Karpas-422 (cell line): ENCODE results near the gene STARD9. TPM values are rescaled to one million over a fixed set of nuclear protein-coding genes. Genes with fewer than 3 reads are reported as not detected.

ENCODE experiments used
- DNase-seq: peaks from one replicate; pipeline ENCODE4 v3.0.0-alpha.2; 2015
- H2AFZ ChIP-seq: fragments of 200-600 bp; sonication (generic); 2 replicates; pipeline ENCODE4 v1.6.1; 2014; ENCODE audit warnings: antibody characterized with exemption, low read length, mixed read lengths
- H3K27ac ChIP-seq: fragments of 200-600 bp; sonication (generic); 2 replicates; pipeline ENCODE4 v1.5.1; 2014; ENCODE audit warnings: mild to moderate bottlenecking, low read length, moderate library complexity
- H3K27me3 ChIP-seq: fragments of 200-600 bp; sonication (generic); 2 replicates; pipeline ENCODE4 v1.6.1; 2014; ENCODE audit warnings: low read length, mixed read lengths
- H3K36me3 ChIP-seq: fragments of 200-600 bp; sonication (generic); 2 replicates; pipeline ENCODE4 v1.6.1; 2014; ENCODE audit warnings: low read length, mixed read lengths; ENCODE audit not compliant: insufficient read depth
- H3K4me1 ChIP-seq: fragments of 200-600 bp; sonication (generic); 2 replicates; pipeline ENCODE4 v1.6.1; 2014; ENCODE audit warnings: mild to moderate bottlenecking, low read length, mixed read lengths
- H3K4me2 ChIP-seq: fragments of 200-600 bp; sonication (generic); 2 replicates; pipeline ENCODE4 v1.6.1; 2014; ENCODE audit warnings: low read length, low read depth, mild to moderate bottlenecking; ENCODE audit not compliant: poor library complexity, severe bottlenecking
- H3K4me3 ChIP-seq: fragments of 200-600 bp; sonication (generic); 2 replicates; pipeline ENCODE4 v1.5.1; 2014; ENCODE audit warnings: mild to moderate bottlenecking, antibody characterized with exemption, low read length, mixed read lengths
- H3K79me2 ChIP-seq: fragments of 200-600 bp; sonication (generic); 2 replicates; pipeline ENCODE4 v1.6.1; 2014; ENCODE audit warnings: mild to moderate bottlenecking, low read length, mixed read lengths
- H3K9ac ChIP-seq: fragments of 200-600 bp; sonication (generic); 2 replicates; pipeline ENCODE4 v1.6.0; 2014; ENCODE audit warnings: low read length
- H3K9me2 ChIP-seq: fragments of 200-600 bp; sonication (generic), shearing (Covaris generic); replicated peaks from 2 replicates; pipeline ENCODE4 v1.6.0; 2014; ENCODE audit warnings: mild to moderate bottlenecking, low read length, moderate library complexity; ENCODE audit not compliant: insufficient read depth
- H3K9me3 ChIP-seq: fragments of 300-700, 200-600 bp; sonication (generic); 2 replicates; pipeline ENCODE4 v1.6.1; 2014; ENCODE audit warnings: low read length, mixed read lengths
- H4K20me1 ChIP-seq: fragments of 200-600 bp; sonication (generic); 2 replicates; pipeline ENCODE4 v1.6.1; 2014; ENCODE audit warnings: mild to moderate bottlenecking, antibody characterized with exemption, low read length, low read depth; ENCODE audit not compliant: insufficient read depth
- total RNA-seq: library from RNA; depleted of rRNA; stranded (reverse); fragments of >200 nt; shearing (Covaris generic); gene quantifications from 2 replicates; pipeline ENCODE4 v1.2.3, GENCODE V29; 2014; ENCODE audit warnings: low replicate concordance

Gene STARD9
- total RNA-seq, 1 experiment from 2014 or later = 0.37 TPM

GRCh38 chr15:42704492-42704926 lies 129.1 kb downstream of the STARD9 start:
- H3K4me3 ChIP-seq = no peak overlapping the region
- no peaks in the 10 kb centered on the region for H3K36me3 ChIP-seq
- H3K4me1 ChIP-seq = peaks cover 3% of the 10 kb centered on the region
- H3K4me2 ChIP-seq = peak overlapping the region; percentile 37
- no peaks in the 10 kb centered on the region for H3K9me3 ChIP-seq
- H3K27me3 ChIP-seq = no peaks in the 10 kb centered on the region
- no peaks in the 10 kb centered on the region for H3K79me2 ChIP-seq
- H3K9me2 ChIP-seq = no peaks in the 10 kb centered on the region
- H3K27ac ChIP-seq = no peak overlapping the region
- no peaks in the 10 kb centered on the region for H4K20me1 ChIP-seq
- H2AFZ ChIP-seq = no peak overlapping the region; the same call in 1 of the 2 replicates
- no peak overlapping the region for H3K9ac ChIP-seq
- peak; percentile 92 for DNase-seq

DNA sequence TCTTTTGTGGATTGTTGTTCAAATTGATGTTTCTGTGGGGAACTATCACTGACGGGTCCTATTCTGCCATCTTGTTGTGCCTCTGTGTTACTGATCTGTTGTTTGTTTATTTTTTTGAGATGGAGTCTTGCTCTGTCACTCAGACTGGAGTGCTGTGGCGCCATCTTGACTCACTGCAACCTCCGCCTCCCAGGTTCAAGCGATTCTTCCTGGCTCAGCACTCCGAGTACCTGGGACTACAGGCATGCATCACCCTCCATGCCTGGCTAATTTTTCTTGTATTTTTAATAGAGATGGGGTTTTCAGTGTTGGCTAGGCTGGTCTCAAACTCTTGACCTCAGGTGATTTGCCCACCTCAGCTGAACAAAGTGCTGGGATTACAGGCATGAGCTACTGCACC lies 129.9 kb downstream of the STARD9 start:
- Histone ChIP-seq H3K36me3 (no peaks in the 10 kb centered on the region), H3K79me2 (no peaks in the 10 kb centered on the region), H2AFZ (no peak overlapping the region), H4K20me1 (no peaks in the 10 kb centered on the region), H3K4me2 (no peak overlapping the region), H3K9me2 (no peaks in the 10 kb centered on the region), H3K9me3 (no peaks in the 10 kb centered on the region), H3K4me1 (peaks cover 3% of the 10 kb centered on the region), H3K27me3 (no peaks in the 10 kb centered on the region), H3K27ac (no peak overlapping the region), H3K9ac (no peak overlapping the region), H3K4me3 (no peak overlapping the region)
- DNase-seq = no peak

DNA sequence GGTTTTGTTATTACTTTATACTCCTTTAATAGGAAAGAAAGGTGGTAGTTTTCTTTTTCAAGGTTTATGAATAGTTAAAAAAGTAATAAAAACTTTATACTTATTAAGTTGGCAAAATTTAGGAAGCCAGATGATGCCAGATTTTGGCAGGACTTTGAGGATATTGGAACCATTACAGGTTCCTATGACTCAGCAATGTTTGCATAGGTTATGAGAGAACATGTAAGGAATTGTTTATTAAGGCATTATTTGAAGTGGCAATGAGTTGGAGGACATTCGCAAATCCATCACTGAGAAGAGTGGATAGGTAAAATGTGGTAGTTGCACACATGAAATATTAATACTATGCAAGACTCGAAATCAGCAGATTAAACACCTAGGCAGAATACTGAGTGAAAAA lies 131.7 kb downstream of the STARD9 start:
- Histone ChIP-seq H3K79me2 (no peaks in the 10 kb centered on the region), H3K4me1 (peaks cover 3% of the 10 kb centered on the region), H4K20me1 (no peaks in the 10 kb centered on the region), H3K9ac (no peak overlapping the region), H2AFZ (no peak overlapping the region), H3K4me3 (no peak overlapping the region), H3K9me2 (no peaks in the 10 kb centered on the region), H3K36me3 (no peaks in the 10 kb centered on the region), H3K4me2 (no peak overlapping the region), H3K9me3 (no peaks in the 10 kb centered on the region), H3K27me3 (no peaks in the 10 kb centered on the region), H3K27ac (no peak overlapping the region)
- DNase-seq = no peak

DNA sequence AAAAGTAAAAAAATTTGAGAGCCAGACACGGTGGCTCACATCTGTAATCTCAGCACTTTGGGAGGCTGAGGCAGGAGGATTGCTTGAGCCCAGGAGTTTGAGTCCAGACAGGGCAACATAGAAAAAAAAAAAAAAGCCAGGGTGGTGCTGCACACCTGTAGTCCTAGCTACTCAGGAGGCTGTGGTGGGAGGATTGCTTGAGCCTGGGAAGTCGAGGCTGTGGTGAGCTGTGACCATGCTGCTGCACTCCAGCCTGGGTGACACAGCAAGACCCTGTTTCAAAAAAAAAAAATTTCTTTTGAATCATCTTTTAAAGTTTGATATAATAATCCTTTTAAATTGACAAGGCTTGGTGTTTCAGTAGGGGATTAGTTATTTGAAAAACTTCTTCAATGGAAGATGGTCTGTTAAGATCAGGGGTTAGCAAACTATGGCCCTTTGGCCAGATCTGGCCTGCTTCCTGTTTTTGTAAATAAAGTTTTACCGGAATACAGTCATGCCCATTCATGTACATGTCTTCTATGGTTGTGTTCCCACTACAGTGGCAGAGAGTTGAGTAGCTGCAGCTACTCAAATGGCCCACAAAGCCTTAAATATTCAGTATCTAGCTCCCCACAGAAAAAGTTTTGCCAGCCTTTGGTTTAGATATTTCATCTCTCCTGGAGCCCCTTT lies 132.6 kb downstream of the STARD9 start:
- H2AFZ ChIP-seq = no peak overlapping the region
- no peaks in the 10 kb centered on the region for H3K27me3 ChIP-seq
- H3K79me2 ChIP-seq = no peaks in the 10 kb centered on the region
- H3K9ac ChIP-seq = no peak overlapping the region
- H3K9me2 ChIP-seq = no peaks in the 10 kb centered on the region
- H3K9me3 ChIP-seq = no peaks in the 10 kb centered on the region
- H3K4me2 ChIP-seq = no peak overlapping the region
- no peak for DNase-seq
- no peak overlapping the region for H3K4me3 ChIP-seq
- H4K20me1 ChIP-seq = no peaks in the 10 kb centered on the region
- H3K27ac ChIP-seq = no peak overlapping the region
- H3K4me1 ChIP-seq = peaks cover 3% of the 10 kb centered on the region
- no peaks in the 10 kb centered on the region for H3K36me3 ChIP-seq

- no peaks in the 10 kb centered on the region for H3K27me3 ChIP-seq
- no peak overlapping the region for H3K9ac ChIP-seq
- no peaks in the 10 kb centered on the region for H3K9me3 ChIP-seq
- no peak overlapping the region for H2AFZ ChIP-seq
- H3K36me3 ChIP-seq = no peaks in the 10 kb centered on the region
- H4K20me1 ChIP-seq = no peaks in the 10 kb centered on the region
- no peaks in the 10 kb centered on the region for H3K4me1 ChIP-seq
- H3K4me3 ChIP-seq = no peak overlapping the region
- H3K79me2 ChIP-seq = no peaks in the 10 kb centered on the region
- no peak for DNase-seq
- H3K9me2 ChIP-seq = no peaks in the 10 kb centered on the region
- no peak overlapping the region for H3K27ac ChIP-seq
- H3K4me2 ChIP-seq = no peak overlapping the region
Observed at GRCh38 chr15:42710662-42711061, 135.3 kb downstream of the STARD9 start.

- H3K4me1 ChIP-seq = no peaks in the 10 kb centered on the region
- DNase-seq = no peak
- H3K4me2 ChIP-seq = no peak overlapping the region
Observed at GRCh38 chr15:42711746-42712145, 136.3 kb downstream of the STARD9 start.

DNA sequence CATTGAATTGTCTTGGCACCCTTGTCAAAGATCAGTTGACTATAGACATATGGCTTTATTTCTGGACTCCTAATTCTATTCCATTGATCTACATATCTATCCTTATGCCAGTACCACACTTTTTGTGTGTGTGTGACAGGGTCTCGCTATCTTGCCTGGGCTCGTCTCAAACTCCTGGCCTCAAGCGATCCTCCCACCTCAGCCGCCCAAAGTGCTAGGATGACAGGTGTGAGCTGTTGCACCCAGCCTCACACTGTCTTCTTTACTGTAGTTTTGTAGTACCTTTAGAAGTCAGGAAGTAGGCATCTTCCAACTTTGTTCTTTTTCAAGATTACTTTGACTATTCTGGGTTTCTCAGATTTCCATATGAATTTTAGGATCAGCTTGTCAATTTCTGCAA lies 137.2 kb downstream of the STARD9 start:
- H4K20me1 ChIP-seq = no peaks in the 10 kb centered on the region
- no peaks in the 10 kb centered on the region for H3K9me2 ChIP-seq
- no peak overlapping the region for H3K4me3 ChIP-seq
- no peak overlapping the region for H2AFZ ChIP-seq
- H3K4me2 ChIP-seq = no peak overlapping the region
- H3K27ac ChIP-seq = no peak overlapping the region
- no peaks in the 10 kb centered on the region for H3K4me1 ChIP-seq
- no peaks in the 10 kb centered on the region for H3K9me3 ChIP-seq
- no peaks in the 10 kb centered on the region for H3K79me2 ChIP-seq
- H3K36me3 ChIP-seq = no peaks in the 10 kb centered on the region
- no peak overlapping the region for H3K9ac ChIP-seq
- no peak for DNase-seq
- H3K27me3 ChIP-seq = no peaks in the 10 kb centered on the region

More at GRCh38 chr15:42711746-42712145, 136.3 kb downstream of the STARD9 start:
- Histone ChIP-seq H3K4me3 (no peak overlapping the region), H3K9ac (no peak overlapping the region), H3K79me2 (no peaks in the 10 kb centered on the region), H3K27ac (no peak overlapping the region), H2AFZ (no peak overlapping the region), H3K9me2 (no peaks in the 10 kb centered on the region), H3K36me3 (no peaks in the 10 kb centered on the region), H3K27me3 (no peaks in the 10 kb centered on the region), H4K20me1 (no peaks in the 10 kb centered on the region), H3K9me3 (no peaks in the 10 kb centered on the region)

DNA sequence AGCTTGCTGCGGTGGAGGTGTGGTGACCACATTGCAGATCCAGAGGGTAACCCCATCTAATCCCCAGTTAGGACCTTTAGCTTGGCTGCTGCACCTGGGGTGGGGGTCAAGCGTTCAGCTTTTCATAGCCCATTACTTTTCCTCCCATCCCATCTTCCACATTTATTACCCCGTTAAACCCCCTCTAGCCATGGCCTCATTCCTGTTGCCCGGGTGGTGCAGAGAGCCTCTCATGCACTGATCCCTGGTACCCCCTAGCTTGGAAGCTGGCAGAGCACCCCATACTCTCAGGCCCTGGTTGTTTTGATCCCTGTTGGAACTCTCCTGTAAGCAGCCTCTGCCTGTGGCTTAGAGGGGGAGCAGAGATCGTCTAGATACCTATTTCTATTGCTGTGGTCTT lies 140.7 kb downstream of the STARD9 start:
- no peak overlapping the region for H2AFZ ChIP-seq
- no peak overlapping the region for H3K27ac ChIP-seq
- H3K4me1 ChIP-seq = no peaks in the 10 kb centered on the region
- H3K4me2 ChIP-seq = no peak overlapping the region
- no peaks in the 10 kb centered on the region for H3K79me2 ChIP-seq
- H4K20me1 ChIP-seq = no peaks in the 10 kb centered on the region
- H3K27me3 ChIP-seq = no peaks in the 10 kb centered on the region
- H3K4me3 ChIP-seq = no peak overlapping the region
- no peak overlapping the region for H3K9ac ChIP-seq
- DNase-seq = no peak
- no peaks in the 10 kb centered on the region for H3K9me3 ChIP-seq
- H3K9me2 ChIP-seq = no peaks in the 10 kb centered on the region
- no peaks in the 10 kb centered on the region for H3K36me3 ChIP-seq
